GM18517 (cell line): ENCODE results near the gene RPS18.

Experiments
- ATAC-seq: cut with Tn5 transposase; IDR thresholded peaks from one replicate; pipeline ENCODE4 v1.9.1; 2021; ENCODE audit warnings: mild to moderate bottlenecking, moderate library complexity; ENCODE audit not compliant: unreplicated experiment

Gene RPS18

DNA sequence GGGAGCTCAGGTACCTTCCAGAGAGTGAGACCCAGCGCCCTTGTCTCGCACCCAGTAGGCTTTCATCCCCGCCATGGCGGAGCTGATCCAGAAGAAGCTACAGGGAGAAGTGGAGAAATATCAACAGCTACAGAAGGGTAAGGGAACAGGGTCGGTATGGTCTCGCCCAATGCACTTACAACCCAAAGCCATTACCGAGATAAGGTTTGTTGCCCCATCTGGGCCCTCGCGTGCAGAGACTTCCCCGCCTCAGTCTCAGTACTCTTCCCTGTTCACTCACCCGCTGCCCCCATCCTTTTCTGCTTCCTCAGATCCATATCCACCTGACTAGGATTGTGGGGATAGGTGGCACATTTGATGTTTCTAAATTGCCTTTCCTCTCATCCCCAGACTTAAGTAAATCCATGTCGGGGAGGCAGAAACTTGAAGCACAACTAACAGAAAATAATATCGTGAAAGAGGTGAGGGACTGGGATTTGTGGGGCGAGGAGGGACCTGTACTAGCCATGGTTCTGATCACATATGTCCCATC, 18.0 kb downstream of the RPS18 start:
- no peak for ATAC-seq

DNA sequence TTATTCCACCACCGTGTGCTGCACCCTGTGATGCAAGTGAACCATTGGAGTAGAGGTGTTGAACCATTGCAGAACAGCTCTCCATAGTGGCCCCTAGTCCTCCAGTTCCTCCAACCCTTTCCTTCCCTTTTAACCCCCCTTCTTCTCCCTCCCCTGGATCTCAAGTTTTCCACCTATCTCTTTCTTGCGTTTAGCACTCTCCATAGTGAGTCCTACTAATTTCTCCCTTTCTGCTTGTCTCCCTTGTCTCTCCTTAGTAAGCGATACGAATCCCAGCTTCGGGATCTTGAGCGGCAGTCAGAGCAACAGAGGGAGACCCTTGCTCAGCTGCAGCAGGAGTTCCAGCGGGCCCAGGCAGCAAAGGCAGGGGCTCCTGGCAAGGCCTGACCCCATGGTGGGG, 18.6 kb downstream of the RPS18 start:
- ATAC-seq: no peak

DNA sequence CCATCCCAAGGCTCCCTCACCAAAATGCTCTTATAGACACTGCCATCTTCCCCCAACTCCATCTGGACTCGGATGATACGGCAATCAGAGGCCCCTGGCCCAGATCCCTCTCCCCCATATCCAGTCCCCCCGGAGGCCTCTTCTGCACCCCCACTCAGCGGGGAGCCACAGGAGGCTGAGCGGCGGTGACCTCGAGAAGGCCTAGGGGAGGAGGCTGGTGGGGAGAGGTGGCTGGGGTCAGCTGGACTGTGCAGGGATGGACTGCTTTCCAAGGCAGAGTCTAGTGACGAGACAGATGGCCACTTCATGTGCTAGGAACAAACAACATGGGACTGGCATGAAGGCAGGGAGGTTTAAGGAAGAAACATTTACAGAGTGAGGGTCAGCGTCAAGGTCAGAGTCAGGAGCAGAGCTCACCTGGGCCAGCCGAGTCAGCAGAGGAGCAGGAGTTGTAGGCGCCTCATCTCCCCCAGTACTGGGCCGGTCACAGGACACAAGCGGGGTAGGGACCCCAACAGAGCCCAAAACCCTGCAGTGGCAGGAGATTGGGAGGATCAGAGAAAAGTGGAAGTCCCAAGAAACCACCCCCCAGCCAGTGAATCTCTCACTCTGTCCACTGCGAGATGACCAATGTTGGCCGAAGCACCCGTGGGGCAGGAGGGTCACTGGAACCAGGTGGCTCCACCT, 21.3 kb downstream of the RPS18 start:
- ATAC-seq: no peak

DNA sequence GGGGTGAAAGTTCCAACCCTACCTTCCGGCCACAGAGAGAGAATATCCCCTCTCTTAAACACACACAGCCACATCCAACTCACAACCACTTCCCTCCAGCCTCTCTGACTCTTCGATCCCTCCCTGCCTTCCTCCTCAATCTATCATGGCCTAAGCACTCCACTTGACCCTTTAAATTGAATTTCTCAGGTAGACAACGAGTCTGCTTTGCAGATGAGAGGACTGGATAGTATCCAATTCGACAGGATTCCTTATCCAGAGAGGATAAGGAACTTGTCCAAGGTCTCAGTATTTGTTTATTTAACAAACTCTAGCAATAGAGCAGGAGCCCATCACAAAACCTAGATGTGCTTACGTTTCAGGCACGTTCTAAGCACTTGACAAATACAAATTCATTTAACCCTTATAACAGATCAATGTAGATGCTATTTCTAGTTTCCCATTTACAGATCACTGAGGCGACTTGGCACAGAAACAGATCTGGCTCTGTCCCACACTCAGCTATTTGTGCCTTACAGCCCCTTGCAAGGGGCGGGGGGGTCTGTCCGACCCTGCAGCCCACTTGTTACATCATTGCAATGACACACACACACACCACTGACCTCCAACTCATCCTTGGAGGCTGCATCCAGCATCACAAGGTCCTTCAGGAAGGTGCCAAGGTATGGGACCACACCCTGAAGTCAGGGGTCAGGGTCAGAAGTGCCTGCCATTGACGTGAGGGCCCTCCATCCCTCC, 22.4 kb downstream of the RPS18 start:
- no peak for ATAC-seq

DNA sequence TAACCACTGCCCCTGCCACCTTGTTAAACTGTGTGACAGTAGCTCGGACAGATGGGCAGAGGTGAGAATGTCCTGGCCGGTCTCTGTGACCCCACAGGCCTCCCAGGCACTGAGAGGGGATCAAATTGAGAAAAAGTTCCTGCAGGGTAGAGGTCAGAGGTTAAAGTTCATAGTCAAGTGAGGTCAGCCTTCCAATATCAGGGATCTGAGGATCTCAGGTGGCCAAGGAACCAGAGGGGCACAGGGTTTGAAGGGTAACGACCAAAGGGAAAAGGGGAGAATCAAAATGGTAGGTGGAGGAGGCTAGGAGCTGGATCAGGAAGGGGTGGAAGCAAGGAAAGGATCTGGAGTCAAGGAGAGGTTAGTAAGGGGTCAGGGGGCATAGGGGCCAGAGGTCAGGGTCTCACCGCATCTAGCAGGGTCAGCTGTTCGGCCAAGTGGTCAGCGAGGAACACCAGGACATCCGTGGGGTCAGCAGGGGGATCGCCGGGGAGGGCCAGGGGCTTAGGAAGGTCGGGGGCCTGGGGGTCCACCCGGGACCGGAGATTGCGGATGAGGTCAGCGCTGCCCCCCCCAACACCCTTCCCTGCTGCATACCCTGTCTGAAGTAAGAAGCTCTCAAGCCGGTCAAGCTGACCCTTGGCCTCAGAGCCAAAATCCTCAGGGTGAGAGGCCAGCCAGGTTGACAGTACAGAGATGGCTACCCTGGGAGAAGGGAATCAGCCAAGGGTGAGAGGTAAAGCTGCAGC, 23.9 kb downstream of the RPS18 start:
- no peak for ATAC-seq

DNA sequence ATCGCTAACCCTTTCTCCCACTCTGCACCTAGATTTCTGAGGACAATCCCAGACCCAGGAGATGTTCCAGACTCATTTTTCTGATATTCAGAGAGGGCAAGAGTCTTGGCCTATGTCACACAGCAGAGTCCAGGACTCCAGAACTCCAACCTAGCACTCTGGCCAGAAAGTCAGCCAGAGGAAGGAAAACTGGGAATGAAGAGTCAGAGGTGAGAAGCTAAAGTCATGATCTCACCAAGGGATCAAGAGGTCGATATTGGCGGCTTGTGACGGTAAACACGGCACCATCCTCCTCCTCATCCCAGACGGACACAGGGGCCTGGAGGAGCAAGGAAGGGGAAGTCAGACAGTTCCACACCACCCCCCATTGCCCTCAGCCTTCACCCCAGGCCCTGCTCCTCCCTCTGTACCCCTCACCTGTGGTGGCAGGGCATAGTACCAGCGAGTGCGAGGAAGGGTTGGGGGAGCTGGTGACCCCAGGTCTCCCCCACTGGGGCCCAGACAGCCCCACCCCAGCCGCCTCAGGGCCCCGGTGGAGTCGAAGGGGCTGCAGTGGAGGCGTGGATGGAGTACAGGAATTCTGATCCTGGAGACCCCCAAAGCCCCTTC, 25.0 kb downstream of the RPS18 start:
- no peak for ATAC-seq

DNA sequence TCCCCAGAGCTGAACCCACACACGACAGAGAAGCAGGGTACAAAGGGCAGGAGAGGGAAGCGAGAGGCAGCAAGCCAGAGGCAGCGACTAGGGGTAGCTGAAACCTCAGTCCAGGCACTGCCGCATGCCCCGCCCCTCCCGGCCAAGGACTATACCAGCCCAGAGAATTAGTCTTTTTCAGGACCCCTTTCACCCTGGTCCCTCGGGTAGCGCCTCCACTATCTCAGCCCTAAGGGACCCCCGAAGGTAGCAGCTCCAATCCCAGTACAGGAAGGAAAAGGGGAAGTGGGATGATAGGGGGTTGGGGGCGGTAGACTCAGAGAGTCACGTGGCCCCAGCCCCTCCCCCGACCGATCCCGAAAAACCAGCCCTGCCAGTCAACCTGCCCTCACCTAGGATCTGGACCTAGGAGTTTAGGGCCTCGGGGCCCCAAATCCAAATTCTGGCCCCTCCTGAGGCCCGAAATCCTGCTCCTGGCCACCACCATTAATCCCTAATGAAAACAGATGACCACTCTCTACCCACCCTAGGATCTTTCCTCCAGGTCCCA, 25.6 kb downstream of the RPS18 start:
- ATAC-seq: no peak

DNA sequence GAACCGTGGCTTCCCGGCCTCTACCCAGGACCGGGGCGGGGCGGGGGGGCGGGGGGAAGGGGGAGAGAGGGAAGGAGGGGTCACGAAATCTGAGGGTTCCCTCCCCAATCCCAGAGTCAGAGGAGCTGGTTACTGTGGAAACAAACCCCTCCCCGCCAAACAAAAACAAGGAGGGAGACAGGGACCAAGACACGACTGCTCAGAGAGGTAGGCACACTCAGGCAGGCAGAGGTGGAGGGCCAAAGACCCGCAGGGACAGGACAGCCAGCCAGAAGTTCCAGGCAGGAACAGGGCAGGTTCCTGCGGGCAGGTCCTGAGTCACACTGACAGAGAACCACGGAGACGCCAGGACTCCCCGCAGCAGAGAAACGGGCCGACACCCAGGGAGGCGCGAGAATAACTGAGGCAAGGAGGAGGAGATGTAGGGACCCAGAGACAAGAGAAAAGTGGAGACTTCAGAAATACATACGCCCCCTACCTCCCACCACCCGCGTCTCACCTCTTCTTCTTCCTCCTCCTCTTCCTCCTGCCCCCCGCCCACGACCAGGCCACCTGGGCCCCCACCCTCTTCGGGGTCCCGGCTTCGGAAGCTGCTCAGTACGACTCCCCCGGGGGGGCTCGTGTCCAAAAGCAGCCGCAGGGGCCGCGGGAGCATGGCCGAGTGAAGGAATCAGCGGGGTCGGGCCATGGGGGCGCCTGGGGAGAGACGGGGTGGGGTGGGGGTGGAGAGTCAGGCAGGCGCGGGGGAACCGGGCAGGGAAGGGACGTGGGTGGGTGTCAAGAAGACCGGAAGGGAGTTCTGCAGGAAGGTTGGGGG, 26.3 kb downstream of the RPS18 start:
- no peak for ATAC-seq

DNA sequence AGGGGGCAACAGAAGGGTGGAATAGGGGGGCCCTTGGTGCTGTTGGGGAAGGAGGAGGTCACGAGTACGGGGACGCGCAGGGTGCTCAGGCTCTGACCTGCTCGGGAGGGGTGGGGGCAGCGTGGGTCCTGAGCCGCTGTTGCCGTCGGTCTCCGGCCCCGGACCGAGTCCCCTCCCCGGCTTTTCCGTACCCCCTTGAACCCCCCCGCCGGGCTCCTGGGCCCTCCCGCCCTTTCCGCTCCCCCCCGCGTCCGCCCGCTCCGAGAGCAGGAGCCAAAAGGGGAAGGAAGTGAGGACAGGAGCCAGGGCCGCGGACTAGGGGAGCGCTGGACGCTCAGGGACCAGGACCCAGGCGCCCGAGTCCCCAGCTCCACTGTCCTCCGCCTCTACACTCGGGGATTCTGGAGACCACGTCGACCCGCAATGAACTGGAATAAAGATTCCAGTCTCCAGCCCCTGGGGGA, 26.9 kb downstream of the RPS18 start, which contains the start of gene RGL2:
Gene RGL2 (minus strand): TSS at position 170 of the 464 bp plus-strand sequence. CDS start 332 bp downstream, outside the sequence.
- peak; percentile 21 for ATAC-seq

DNA sequence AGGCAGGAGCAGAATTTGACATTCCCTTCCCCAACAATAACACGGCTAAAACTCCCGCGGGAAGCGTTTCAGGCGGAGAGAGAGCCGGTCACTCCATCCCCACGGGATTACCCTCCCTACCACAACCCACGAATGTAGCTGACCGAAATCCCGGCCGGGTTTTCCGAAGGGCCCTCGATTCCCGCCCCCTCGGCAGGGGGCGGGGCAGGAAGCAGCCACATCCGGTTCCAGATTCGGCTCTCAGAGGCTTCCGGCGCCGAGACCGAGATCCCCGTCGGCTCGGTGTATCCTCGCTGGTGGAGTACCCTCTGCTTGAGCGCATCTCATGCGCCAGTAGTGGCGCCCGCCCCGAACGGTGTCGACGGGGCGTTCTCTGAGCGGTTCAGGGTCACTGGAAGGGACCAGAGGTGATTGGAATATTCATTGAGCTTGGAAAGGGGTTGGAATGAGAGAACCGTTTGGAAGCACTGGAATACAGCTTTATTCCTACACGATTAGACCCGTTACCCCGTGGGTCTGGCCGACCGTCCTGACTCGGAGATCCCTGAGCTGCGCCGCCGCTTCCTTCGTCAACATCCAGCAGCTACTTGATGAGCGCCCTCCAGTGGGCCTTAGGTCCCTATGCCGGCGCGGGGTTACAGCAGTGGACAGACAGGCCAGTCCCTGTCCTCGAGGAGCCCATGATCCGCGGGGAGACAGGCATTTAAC, 27.5 kb downstream of the RPS18 start:
- ATAC-seq: peak; percentile 73

DNA sequence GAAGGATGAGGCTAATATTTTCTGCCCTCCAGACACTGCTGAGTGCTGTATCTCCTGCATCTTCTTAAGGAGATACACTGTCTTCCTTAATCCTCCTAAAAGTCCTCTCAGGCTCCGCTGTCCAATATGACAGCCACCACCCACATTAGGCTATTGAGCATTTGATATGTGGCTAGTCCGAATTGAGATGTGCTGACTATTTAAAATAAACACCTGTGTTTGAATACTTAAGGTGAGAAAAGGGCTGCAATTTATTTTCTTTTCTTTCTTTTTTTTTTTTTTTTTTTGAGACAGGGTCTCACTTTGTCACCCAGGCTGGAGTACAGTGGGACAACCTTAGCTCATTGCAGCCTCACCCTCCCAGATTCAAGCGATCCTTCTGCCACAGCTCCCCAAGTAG, 30.0 kb downstream of the RPS18 start:
- ATAC-seq: no peak

DNA sequence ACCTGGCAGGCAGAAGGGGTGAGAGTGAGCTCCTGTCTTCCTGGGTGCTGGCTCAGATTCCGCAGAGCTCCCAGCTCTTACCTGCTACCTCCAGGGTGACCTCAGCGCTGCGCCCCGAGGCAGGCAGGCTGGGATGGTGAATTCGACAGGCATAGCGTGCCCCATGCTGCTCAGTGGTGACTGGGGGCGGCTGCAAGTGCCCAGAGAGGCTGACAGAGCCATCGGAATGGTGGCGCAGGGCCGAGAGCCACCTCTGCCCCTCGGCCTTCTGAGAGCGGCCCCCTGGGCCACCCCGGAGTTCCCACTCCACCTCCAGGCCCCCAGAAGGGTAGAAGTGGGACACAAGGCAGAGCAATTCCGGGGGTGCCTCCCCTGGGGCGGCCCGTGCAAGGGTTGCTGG, 32.3 kb downstream of the RPS18 start:
- ATAC-seq: no peak

DNA sequence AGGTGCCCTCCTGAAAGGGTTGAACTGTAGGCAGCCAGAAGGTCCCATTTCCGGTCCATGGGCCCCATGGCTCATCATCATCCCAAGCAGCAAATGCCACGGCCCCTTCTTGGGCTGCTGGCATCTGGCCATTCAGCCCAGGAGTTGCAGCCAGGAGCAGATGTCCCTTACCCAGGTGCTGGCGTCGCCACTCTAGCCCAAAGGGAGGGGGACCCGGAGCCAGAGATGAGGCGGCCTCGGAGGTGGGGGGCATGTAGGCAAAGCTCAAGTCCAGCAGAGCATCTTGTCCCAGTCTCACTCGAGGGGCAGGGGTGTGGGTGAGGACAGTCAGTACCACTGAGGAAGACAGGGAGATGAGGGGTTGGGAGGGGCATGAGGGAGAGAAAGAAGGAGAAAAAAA, 33.2 kb downstream of the RPS18 start:
- no peak for ATAC-seq

DNA sequence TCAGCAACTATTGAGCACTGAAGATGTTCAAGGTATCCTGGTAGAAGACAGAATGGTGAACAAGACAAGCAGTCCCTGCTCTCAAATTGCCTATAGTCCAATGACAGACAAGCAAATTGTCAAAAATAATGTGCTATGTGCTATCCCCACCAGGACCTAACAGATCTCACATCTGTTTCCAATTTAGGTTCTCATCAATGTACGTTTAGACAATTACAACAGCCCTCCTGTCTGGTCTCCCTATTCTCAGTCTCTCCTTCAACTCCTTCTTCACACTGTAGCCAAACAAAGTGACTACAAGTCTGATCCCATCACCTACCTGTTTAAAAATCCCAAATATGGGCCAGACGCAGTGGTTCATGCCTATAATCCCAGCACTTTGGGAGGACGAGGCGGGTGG, 34.5 kb downstream of the RPS18 start:
- ATAC-seq: no peak

DNA sequence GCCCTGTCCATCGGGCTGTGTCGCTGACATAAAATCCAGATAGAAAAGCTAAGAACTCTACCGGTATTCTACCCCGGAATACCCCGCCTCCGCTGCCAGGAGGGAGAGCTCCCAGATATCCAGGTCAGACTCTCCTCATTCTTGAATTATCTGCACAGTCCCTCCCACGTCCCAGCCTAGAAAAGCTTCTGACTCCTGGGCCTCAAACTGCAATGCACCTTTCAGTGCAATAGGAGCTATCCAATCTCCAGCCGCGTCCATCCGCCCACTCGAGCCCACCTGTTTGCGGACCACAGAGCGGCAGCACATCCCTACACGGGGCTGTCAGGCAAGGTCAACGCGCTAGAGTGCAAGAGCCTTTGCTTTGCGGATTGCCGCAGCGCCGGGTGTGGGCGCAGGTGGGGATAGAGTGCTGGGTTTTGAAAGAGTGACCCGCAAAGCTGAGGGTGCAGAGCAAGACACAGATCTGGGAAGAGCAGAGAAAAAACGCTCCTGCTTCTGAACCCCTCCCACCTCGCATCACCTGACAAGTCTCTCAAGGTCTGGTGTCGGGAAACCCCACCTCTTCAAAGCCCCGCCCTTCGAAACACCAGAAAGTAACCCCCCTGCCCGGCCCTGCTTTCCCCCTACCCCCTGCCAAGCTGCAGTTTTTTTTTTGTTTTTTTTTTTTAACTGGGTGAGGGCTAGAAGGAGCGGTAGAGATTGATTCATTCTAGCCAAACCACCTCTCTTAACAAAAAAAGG, 40.7 kb downstream of the RPS18 start:
- no peak for ATAC-seq

DNA sequence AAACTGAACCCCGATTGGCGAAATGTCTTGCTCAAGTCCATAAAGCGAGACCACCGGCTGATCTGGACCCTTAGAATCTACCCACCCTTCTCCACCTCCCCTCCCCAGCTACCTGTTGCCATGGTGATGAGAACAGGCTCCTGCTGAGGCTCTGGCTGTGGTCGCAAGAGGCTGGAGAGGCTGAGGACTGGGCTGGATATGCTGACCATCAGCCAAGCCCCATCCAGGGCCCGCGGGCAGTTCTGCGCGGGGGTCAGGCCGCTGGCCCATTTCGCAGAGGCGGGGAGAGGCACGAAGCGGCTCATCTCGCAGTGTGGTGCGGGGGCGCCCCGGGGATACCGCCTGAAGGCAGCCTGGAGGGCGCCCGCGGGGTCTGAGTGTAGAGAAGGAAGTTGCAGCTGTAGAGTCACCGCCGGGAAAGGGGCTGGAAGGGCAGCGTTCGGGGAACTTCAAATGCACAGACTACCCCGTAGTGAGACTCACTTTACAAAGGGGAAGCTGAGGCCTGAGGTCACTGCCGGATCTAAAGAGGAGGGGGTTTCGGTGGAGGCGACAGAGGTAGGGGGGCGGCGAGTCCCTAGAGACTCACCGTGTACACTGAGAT, 41.3 kb downstream of the RPS18 start:
- ATAC-seq: no peak

DNA sequence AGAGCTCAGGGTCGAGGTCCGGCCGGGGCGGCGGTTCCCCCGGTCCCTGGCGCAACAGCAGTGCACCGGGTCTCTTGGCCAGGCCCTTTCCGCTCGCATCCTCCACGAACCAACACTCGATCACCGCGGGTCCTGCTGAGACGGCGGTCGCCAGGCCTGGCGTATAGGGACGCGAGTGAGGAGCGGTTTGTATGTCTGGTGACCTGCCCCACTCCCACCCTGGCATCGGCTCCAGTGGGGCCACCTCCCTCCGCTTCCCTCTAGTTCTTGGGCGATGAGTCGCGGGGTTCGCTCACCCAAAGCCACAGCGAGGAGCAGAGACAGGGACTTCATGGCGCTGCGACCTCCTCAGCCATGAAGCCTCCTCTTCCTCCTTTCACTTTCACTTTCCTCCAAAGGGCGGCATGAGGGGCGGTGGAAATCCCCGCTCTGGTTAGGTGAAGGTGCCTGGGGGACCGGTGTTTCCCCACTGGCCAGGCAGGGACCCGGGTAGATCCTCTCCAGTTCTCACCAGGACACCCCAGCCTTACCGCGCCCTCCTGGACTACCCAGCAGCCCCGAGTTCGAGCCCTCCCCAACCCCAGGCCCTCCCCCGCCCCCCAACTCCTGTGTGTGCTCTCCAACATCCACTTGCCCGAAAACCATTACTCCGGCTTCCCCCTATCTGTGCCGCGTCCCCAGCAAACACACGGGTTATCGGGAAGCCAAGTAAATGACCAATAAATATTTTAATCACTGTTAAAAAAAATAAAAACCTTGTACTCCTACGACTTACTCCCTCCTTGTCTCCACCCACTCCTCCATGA, 42.0 kb downstream of the RPS18 start, which contains the start of gene TAPBP:
Gene TAPBP (minus strand): TSS at position 370 of the 806 bp plus-strand sequence. CDS start 37 bp downstream, at position 333.
- ATAC-seq: peak; percentile 37
